H9 (cell line): ENCODE measurements around the gene ADAMTS2. TPM values are rescaled to one million over a fixed set of nuclear protein-coding genes. Genes with fewer than 3 reads are reported as not detected.

Experiments
- DNase-seq: peaks from one replicate; pipeline ENCODE4 v3.0.0-alpha.2; 2017
- H2AFZ ChIP-seq: one replicate; pipeline ENCODE4 v1.6.1; 2013; ENCODE audit warnings: mild to moderate bottlenecking, low read length, control low read depth, moderate library complexity
- H2AK5ac ChIP-seq: 2 replicates; pipeline ENCODE4 v1.6.1; 2013; ENCODE audit warnings: low read length, control low read depth, mixed read lengths; ENCODE audit not compliant: insufficient read length
- H2BK120ac ChIP-seq: one replicate; pipeline ENCODE4 v1.6.1; 2013; ENCODE audit warnings: low read depth, mild to moderate bottlenecking, low read length, control low read depth, inconsistent platforms; ENCODE audit not compliant: poor library complexity, severe bottlenecking
- H2BK12ac ChIP-seq: 2 replicates; pipeline ENCODE4 v1.6.1; 2013; ENCODE audit warnings: low read length, control low read depth, mixed read lengths, low read depth; ENCODE audit not compliant: insufficient read length
- H2BK15ac ChIP-seq: 2 replicates; pipeline ENCODE4 v1.6.1; 2013; ENCODE audit warnings: low read depth, low read length, control low read depth
- H2BK20ac ChIP-seq: one replicate; pipeline ENCODE4 v1.6.1; 2013; ENCODE audit warnings: low read depth, mild to moderate bottlenecking, low read length, control low read depth, inconsistent platforms; ENCODE audit not compliant: poor library complexity, severe bottlenecking
- H2BK5ac ChIP-seq: 2 replicates; pipeline ENCODE4 v1.6.1; 2013; ENCODE audit warnings: low read length, control low read depth, mixed read lengths; ENCODE audit not compliant: insufficient read length
- H3K14ac ChIP-seq: 2 replicates; pipeline ENCODE4 v1.6.1; 2013; ENCODE audit warnings: low read length, control low read depth; ENCODE audit not compliant: insufficient read depth
- H3K18ac ChIP-seq: 2 replicates; pipeline ENCODE4 v1.6.1; 2013; ENCODE audit warnings: low read depth, mild to moderate bottlenecking, mixed read lengths, low read length, control low read depth; ENCODE audit not compliant: insufficient read length
- H3K23ac ChIP-seq: 2 replicates; pipeline ENCODE4 v1.6.1; 2013; ENCODE audit warnings: low read length, control low read depth, mixed read lengths, low read depth; ENCODE audit not compliant: insufficient read length
- H3K23me2 ChIP-seq: 2 replicates; pipeline ENCODE4 v1.6.1; 2013; ENCODE audit warnings: low read depth, mild to moderate bottlenecking, mixed read lengths, low read length, control low read depth; ENCODE audit not compliant: insufficient read length, poor library complexity, severe bottlenecking
- H3K27ac ChIP-seq: 2 replicates; pipeline ENCODE4 v1.5.1; 2013; ENCODE audit warnings: low read length, control low read depth, mixed read lengths, low read depth; ENCODE audit not compliant: insufficient read length
- H3K27me3 ChIP-seq: 2 replicates; pipeline ENCODE4 v1.6.1; 2013; ENCODE audit warnings: low read length, control low read depth, inconsistent platforms; ENCODE audit not compliant: insufficient read depth
- H3K4ac ChIP-seq: 2 replicates; pipeline ENCODE4 v1.6.1; 2013; ENCODE audit warnings: low read depth, mild to moderate bottlenecking, control low read depth, inconsistent platforms, low read length, moderate library complexity
- H3K4me1 ChIP-seq: 2 replicates; pipeline ENCODE4 v1.6.1; 2013; ENCODE audit warnings: low read length, control low read depth, inconsistent platforms; ENCODE audit not compliant: insufficient read depth
- H3K4me2 ChIP-seq: 2 replicates; pipeline ENCODE4 v1.6.1; 2013; ENCODE audit warnings: low read length, control low read depth, mixed read lengths; ENCODE audit not compliant: insufficient read length, insufficient read depth
- H3K56ac ChIP-seq: 2 replicates; pipeline ENCODE4 v1.6.1; 2013; ENCODE audit warnings: low read depth, mild to moderate bottlenecking, mixed read lengths, low read length, control low read depth; ENCODE audit not compliant: insufficient read length
- H3K79me1 ChIP-seq: 2 replicates; pipeline ENCODE4 v1.6.1; 2013; ENCODE audit warnings: low read depth, mild to moderate bottlenecking, moderate library complexity, low read length, control low read depth, inconsistent platforms; ENCODE audit not compliant: insufficient read depth, poor library complexity, severe bottlenecking
- H3K79me2 ChIP-seq: 2 replicates; pipeline ENCODE4 v1.6.1; 2013; ENCODE audit warnings: low read length, control low read depth, inconsistent platforms; ENCODE audit not compliant: insufficient read depth
- H3K9ac ChIP-seq: 2 replicates; pipeline ENCODE4 v1.6.1; 2013; ENCODE audit warnings: low read length, control low read depth, mixed read lengths; ENCODE audit not compliant: insufficient read length; ENCODE audit errors: extremely low read depth
- H3K9me3 ChIP-seq: one replicate; pipeline ENCODE4 v1.6.1; 2013; ENCODE audit warnings: low read depth, low read length, inconsistent platforms; ENCODE audit not compliant: control insufficient read depth
- H3T11ph ChIP-seq: one replicate; pipeline ENCODE4 v1.6.1; 2013; ENCODE audit warnings: mild to moderate bottlenecking, low read length, control low read depth, inconsistent platforms
- H4K20me1 ChIP-seq: one replicate; pipeline ENCODE4 v1.6.1; 2013; ENCODE audit not compliant: control insufficient read depth, insufficient read length, insufficient read depth
- H4K5ac ChIP-seq: 2 replicates; pipeline ENCODE4 v1.6.1; 2013; ENCODE audit warnings: low read depth, mild to moderate bottlenecking, mixed read lengths, low read length, control low read depth; ENCODE audit not compliant: insufficient read length
- H4K8ac ChIP-seq: replicated peaks from 2 replicates; pipeline ENCODE4 v1.6.1; 2013; ENCODE audit warnings: low read length, control low read depth, mixed read lengths, low read depth; ENCODE audit not compliant: insufficient read length
- H4K91ac ChIP-seq: 2 replicates; pipeline ENCODE4 v1.6.1; 2013; ENCODE audit warnings: low read depth, mild to moderate bottlenecking, moderate library complexity, mixed read lengths, low read length, control low read depth; ENCODE audit not compliant: insufficient read length
- H3K27ac Mint-ChIP-seq, 3 experiments: 2 replicates in 2 of 3; 3 replicates in 1 of 3; pipeline ENCODE4 v1.8.0; 2020 to 2021; ENCODE audit warnings: mixed read lengths in 3 of 3, mild to moderate bottlenecking in 1 of 3, moderate library complexity in 1 of 3
- H3K27me3 Mint-ChIP-seq: 2 replicates; pipeline ENCODE4 v1.8.0; 2021; ENCODE audit warnings: low read depth, mild to moderate bottlenecking, moderate library complexity, mixed read lengths
- H3K36me3 Mint-ChIP-seq, 3 experiments: 2 replicates in 2 of 3; 3 replicates in 1 of 3; pipeline ENCODE4 v1.8.0; 2020 to 2021; ENCODE audit warnings: low read depth in 3 of 3, mixed read lengths in 3 of 3; ENCODE audit not compliant: insufficient read depth in 1 of 3
- H3K4me1 Mint-ChIP-seq, 2 experiments: 2 replicates each; pipeline ENCODE4 v1.8.0; 2020; ENCODE audit warnings: mixed read lengths in 2 of 2
- H3K4me3 Mint-ChIP-seq, 2 experiments: 2 replicates in 1 of 2; 3 replicates in 1 of 2; pipeline ENCODE4 v1.8.0; 2020 to 2021; ENCODE audit warnings: mild to moderate bottlenecking in 2 of 2, mixed read lengths in 2 of 2, moderate library complexity in 1 of 2
- H3K9me3 Mint-ChIP-seq, 2 experiments: 2 replicates in 1 of 2; 3 replicates in 1 of 2; pipeline ENCODE4 v1.8.0; 2020; ENCODE audit warnings: mild to moderate bottlenecking in 2 of 2, mixed read lengths in 2 of 2, moderate library complexity in 1 of 2
- WGBS: extraction: QIAGEN DNeasy Blood & Tissue Kit; methylation state at CpG from one replicate; pipeline ENCODE4 v1.1.7; 2013; ENCODE audit warnings: missing lambda C conversion rate, low lambda C conversion rate, mixed read lengths; ENCODE audit not compliant: insufficient read length; ENCODE audit errors: extremely low coverage; 5-methylcytosine and 5-hydroxymethylcytosine counted together
- total RNA-seq: library from RNA; stranded (reverse); gene quantifications from 2 replicates; pipeline ENCODE4 v1.2.1, GENCODE V29; 2021
- TF ChIP-seq, protein P1 (sequence below): fragments of 200-600 bp; sonication (generic); conservative IDR thresholded peaks from 3 replicates; pipeline ENCODE4 v1.8.0; 2021; ENCODE audit warnings: antibody characterized with exemption, mild to moderate bottlenecking

The ADAMTS2 gene
- total RNA-seq, 1 experiment from 2014 or later = 5.4 TPM

DNA sequence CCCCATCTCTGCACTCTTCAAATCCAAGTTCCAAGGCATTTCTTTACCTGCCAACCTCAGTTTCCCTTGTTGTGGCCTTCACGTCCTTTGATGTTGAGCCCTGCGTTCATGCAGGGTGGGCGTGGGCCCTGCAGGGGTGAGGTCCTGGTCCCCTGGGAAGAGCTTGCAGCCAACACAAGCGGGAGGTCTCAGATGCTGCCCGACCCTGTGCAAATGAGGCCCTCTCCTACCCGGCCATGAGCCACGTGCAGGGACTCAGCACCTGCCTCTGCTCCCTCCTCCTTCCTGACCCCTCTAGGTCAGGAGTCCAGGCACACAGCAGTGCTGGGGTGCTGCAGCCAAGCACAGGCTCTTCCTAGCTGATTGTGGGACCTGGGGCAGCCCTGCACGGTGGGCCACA is 124.5 kb downstream of the ADAMTS2 start:
- H3K27ac ChIP-seq = no peak overlapping the region
- no peak overlapping the region for H3K9ac ChIP-seq
- no peak overlapping the region for H3K56ac ChIP-seq
- H3K23ac ChIP-seq = no peak overlapping the region
- no peak overlapping the region for H3K4me3 Mint-ChIP-seq
- H3K36me3 Mint-ChIP-seq = peaks cover 20 to 24% (median 24%) of the 10 kb centered on the region in 3 experiments
- H2BK12ac ChIP-seq = no peak overlapping the region
- no peak overlapping the region for H2BK20ac ChIP-seq
- H3K18ac ChIP-seq = no peak overlapping the region
- no peaks in the 10 kb centered on the region for H3K27me3 ChIP-seq
- H3K79me1 ChIP-seq = no peaks in the 10 kb centered on the region
- H4K91ac ChIP-seq = no peak overlapping the region
- TF ChIP-seq, protein P1, sequence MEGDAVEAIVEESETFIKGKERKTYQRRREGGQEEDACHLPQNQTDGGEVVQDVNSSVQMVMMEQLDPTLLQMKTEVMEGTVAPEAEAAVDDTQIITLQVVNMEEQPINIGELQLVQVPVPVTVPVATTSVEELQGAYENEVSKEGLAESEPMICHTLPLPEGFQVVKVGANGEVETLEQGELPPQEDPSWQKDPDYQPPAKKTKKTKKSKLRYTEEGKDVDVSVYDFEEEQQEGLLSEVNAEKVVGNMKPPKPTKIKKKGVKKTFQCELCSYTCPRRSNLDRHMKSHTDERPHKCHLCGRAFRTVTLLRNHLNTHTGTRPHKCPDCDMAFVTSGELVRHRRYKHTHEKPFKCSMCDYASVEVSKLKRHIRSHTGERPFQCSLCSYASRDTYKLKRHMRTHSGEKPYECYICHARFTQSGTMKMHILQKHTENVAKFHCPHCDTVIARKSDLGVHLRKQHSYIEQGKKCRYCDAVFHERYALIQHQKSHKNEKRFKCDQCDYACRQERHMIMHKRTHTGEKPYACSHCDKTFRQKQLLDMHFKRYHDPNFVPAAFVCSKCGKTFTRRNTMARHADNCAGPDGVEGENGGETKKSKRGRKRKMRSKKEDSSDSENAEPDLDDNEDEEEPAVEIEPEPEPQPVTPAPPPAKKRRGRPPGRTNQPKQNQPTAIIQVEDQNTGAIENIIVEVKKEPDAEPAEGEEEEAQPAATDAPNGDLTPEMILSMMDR = no peak
- no peak overlapping the region for H2BK5ac ChIP-seq
- H4K8ac ChIP-seq = no peak overlapping the region
- peaks cover 5 to 9% of the 10 kb centered on the region in 2 experiments; a peak in 3 of 4 replicates for H3K4me1 Mint-ChIP-seq
- no peak overlapping the region for H2BK15ac ChIP-seq
- peaks cover 23 to 27% of the 10 kb centered on the region in 2 experiments for H3K9me3 Mint-ChIP-seq
- no peak overlapping the region for H3T11ph ChIP-seq
- H3K27me3 Mint-ChIP-seq = peaks cover 2% of the 10 kb centered on the region
- H3K23me2 ChIP-seq = no peaks in the 10 kb centered on the region
- H2BK120ac ChIP-seq = no peak overlapping the region
- no peak overlapping the region; the same call in 1 of the 2 replicates for H3K14ac ChIP-seq
- H3K4ac ChIP-seq = no peak overlapping the region
- H3K9me3 ChIP-seq = peaks cover 10% of the 10 kb centered on the region
- H4K20me1 ChIP-seq = no peaks in the 10 kb centered on the region
- no CpG with 5 or more reads among the region's 8 CpGs for WGBS
- H2AFZ ChIP-seq = no peak overlapping the region
- no peak overlapping the region for H3K27ac Mint-ChIP-seq
- no peaks in the 10 kb centered on the region for H3K79me2 ChIP-seq
- no peaks in the 10 kb centered on the region for H3K4me1 ChIP-seq
- no peak overlapping the region for H3K4me2 ChIP-seq
- no peak overlapping the region for H4K5ac ChIP-seq
- DNase-seq = no peak
- H2AK5ac ChIP-seq = no peak overlapping the region
